ENCODE results near the gene GTF2IRD1.
A peak's percentile ranks its signal among the peaks of the same experiment; 100 is the strongest.
"Not testable (repeated sequence)": the region's sequence is repeated elsewhere in the genome, so short reads cannot be mapped to it uniquely, and the experiment has no call there.

The GTF2IRD1 gene

GRCh38 chr7:74554178-74554577 lies 100.5 kb downstream of the GTF2IRD1 start:
- no peak for DNase-seq (ENCODE audit: low read depth)
- no peak for TF ChIP-seq CTCF (conservative IDR thresholded peaks at IDR 0.05; ENCODE audit: low read depth, low read length)
- no peak overlapping the region for H3K4me3 ChIP-seq (ENCODE audit: low read length)

- no peak for TF ChIP-seq CTCF (conservative IDR thresholded peaks at IDR 0.05; ENCODE audit: low read depth, low read length)
- DNase-seq (ENCODE audit: low read depth), result no peak
- no peak overlapping the region for H3K4me3 ChIP-seq (ENCODE audit: low read length)
Observed at GRCh38 chr7:74560086-74560719, 106.5 kb downstream of the GTF2IRD1 start.

DNA sequence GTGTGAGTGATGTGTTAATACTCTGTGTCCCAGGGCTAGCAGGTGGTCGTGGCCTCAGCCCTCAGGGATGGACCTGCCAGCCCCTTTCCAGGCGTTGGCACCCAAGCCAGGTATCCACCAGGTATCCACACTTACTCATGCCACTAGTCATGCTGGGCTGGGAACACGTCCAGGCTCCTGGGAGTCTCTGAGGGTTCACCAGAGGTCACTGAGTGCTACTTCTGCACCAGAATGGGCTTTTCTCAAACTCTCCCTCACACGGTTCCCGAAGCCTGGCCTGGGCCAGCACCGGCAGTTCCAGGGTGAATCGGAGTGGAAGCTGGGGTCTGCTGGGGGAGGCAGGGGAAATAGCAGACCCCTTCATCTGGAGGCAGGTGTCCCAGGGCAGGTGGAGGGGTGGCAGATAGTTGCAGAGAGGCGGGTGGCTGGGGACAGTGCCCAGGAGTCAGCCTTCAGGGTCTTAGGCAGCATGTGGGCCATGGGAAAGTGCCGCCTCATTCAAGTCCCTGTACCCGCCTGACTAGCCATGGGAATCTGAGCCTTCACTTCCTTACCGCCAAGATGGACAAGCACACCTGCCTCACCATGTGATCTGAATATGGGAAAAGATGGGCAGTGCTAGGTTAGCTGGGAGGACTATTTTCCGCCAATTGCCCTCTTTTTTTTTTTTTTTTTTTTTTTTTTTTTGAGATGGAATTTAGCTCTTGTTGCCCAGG lies 108.3 kb downstream of the GTF2IRD1 start:
- DNase-seq (ENCODE audit: low read depth), result no peak
- no peak overlapping the region for H3K4me3 ChIP-seq (ENCODE audit: low read length)
- TF ChIP-seq CTCF (conservative IDR thresholded peaks at IDR 0.05; ENCODE audit: low read depth, low read length), result no peak

- not testable (repeated sequence) for H3K4me3 ChIP-seq (ENCODE audit: low read length); DNase-seq (ENCODE audit: low read depth)
Observed at GRCh38 chr7:74563639-74564038, 109.9 kb downstream of the GTF2IRD1 start.

DNA sequence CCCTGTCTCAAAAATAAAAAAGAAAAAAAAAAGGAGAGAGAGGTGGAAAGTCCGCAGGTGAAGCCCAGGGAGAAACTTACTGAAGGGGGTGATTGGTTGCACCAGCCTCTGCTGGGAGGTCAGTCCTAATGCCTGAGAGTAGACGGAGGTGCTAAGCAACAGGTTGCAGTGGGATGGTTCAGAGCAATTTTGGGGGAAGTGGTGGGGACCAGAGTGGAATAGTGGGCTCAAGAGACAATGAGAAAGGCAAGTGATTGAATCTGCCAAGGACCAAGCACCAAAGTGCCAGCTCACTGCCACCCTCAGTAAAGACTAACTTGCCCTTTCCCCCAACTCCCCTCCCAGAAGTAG lies 113.6 kb downstream of the GTF2IRD1 start:
- TF ChIP-seq CTCF (conservative IDR thresholded peaks at IDR 0.05; ENCODE audit: low read depth, low read length), result no peak
- no peak overlapping the region for H3K4me3 ChIP-seq (ENCODE audit: low read length)
- no peak for DNase-seq (ENCODE audit: low read depth)

DNA sequence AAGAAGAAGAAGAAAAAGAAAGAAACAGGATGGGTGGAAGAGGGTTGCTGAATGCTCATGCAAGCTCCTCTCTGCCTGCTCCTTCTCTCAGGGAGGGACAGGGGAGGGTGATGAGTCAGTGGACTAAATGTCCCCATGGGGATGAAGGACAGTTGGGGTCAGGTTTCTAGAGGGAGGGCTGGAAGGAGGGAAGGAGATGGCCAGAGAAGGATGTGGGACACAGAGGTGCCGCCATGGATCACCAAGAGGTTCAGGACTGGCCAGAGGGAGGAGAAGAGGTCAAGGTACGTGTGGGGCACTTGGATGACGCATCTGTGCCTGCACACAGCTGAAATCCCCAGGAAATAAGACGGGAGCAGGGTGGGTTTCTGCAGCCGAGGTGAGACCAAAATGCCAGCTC lies 115.0 kb downstream of the GTF2IRD1 start:
- TF ChIP-seq CTCF (conservative IDR thresholded peaks at IDR 0.05; ENCODE audit: low read depth, low read length), result no peak
- DNase-seq (ENCODE audit: low read depth), result no peak

DNA sequence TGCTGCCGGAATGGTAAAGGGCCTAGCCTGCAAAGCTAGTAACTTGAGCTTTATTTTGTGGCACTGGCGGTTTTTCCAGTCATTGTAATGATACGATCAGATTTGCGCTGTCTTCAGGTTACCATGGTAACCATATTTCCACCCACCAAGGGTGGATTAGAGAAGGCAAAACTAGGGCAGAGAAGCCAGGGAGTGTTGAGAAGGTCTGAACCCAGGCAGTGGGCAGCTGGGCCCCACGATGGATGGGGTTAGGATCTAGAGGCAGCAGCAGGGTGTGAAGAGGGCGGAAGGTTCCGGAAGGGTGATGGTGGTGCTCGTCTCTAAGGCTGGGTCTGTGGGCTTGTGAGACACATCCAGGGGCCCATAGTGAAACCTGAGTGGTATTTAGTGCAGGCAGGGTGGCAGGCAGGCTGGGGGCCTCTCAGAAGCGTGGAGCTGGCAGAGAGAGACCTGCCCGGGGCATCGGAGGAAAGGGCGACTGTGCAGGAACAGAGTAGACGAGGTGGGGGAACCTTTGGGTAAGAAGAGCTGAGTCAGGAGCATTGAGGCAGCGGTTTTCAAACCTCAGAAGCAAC lies 115.9 kb downstream of the GTF2IRD1 start:
- peak; percentile 52 for DNase-seq (ENCODE audit: low read depth)
- no peak for TF ChIP-seq CTCF (conservative IDR thresholded peaks at IDR 0.05; ENCODE audit: low read depth, low read length)
- no peak overlapping the region for H3K4me3 ChIP-seq (ENCODE audit: low read length)

More for the DNA sequence above, 115.0 kb downstream of the GTF2IRD1 start:
- H3K4me3 ChIP-seq (ENCODE audit: low read length), result no peak overlapping the region
